K562 (cell line): ENCODE results near the gene TMEM207.

ENCODE experiments used
- CTCF ChIP-seq, 3 experiments: IDR thresholded peaks in 2 of 3; conservative IDR thresholded peaks in 1 of 3; 2 replicates each; pipeline ENCODE4 v1.5.1; 2011 to 2012; ENCODE audit warnings: low read length in 3 of 3, mild to moderate bottlenecking in 3 of 3, control low read depth in 2 of 3, improper control_type of control experiment in 1 of 3, inconsistent platforms in 1 of 3, low read depth in 1 of 3, mixed read lengths in 1 of 3, moderate library complexity in 1 of 3; ENCODE audit not compliant: insufficient read depth in 2 of 3
- FOXM1 ChIP-seq, 2 experiments: fragments of 450-650 bp in 1 of 2; sonication (generic) in 1 of 2; formaldehyde crosslinking in 1 of 2; IDR thresholded peaks; 2 replicates each; pipeline versions ENCODE4 v1.6.1 to v1.9.0; 2017 to 2022; ENCODE audit warnings: low read depth in 2 of 2, mild to moderate bottlenecking in 2 of 2, missing genetic modification reagents in 1 of 2, moderate library complexity in 1 of 2
- KDM1A ChIP-seq, 2 experiments: fragments of 450-650 bp; IDR thresholded peaks; 2 replicates each; pipeline ENCODE4 v1.6.1; 2016; ENCODE audit warnings: mild to moderate bottlenecking in 2 of 2
- KLF6 ChIP-seq: fragments of 250-450 bp; sonication (Bioruptor Pico); IDR thresholded peaks from 2 replicates; pipeline ENCODE4 v1.4.0; 2020; ENCODE audit warnings: mild to moderate bottlenecking, moderate library complexity, borderline replicate concordance
- LARP7 ChIP-seq: fragments of 450-650 bp; IDR thresholded peaks from 2 replicates; pipeline ENCODE4 v1.6.1; 2016
- MAFF ChIP-seq: IDR thresholded peaks from 2 replicates; pipeline ENCODE4 v1.6.1; 2012; ENCODE audit warnings: low read length, improper control_type of control experiment
- NFYB ChIP-seq: IDR thresholded peaks from 2 replicates; pipeline ENCODE4 v1.6.1; 2011; ENCODE audit warnings: mild to moderate bottlenecking, moderate library complexity; ENCODE audit not compliant: insufficient read length; ENCODE audit errors: extremely low read depth
- POLR2AphosphoS5 ChIP-seq: IDR thresholded peaks from 2 replicates; pipeline ENCODE4 v1.6.1; 2011; ENCODE audit warnings: mild to moderate bottlenecking, low read depth, low read length, moderate library complexity; ENCODE audit not compliant: control insufficient read depth, insufficient read depth
- RFX5 ChIP-seq: IDR thresholded peaks from 2 replicates; pipeline ENCODE4 v1.6.1; 2011; ENCODE audit warnings: low read depth, mild to moderate bottlenecking, improper control_type of control experiment, low read length
- SP1 ChIP-seq: sonication (generic); formaldehyde crosslinking; IDR thresholded peaks from 2 replicates; pipeline ENCODE4 v1.8.1; 2022; ENCODE audit warnings: mild to moderate bottlenecking, missing genetic modification reagents
- TGIF2 ChIP-seq: sonication (generic); formaldehyde crosslinking; IDR thresholded peaks from 2 replicates; pipeline ENCODE4 v1.8.1; 2022; ENCODE audit warnings: mild to moderate bottlenecking, missing genetic modification reagents, moderate library complexity
- ZNF197 ChIP-seq: fragments of 200-800 bp; sonication (Bioruptor generic); IDR thresholded peaks from 2 replicates; pipeline ENCODE4 v1.6.1; 2016; ENCODE audit warnings: low read depth, missing genetic modification characterization, missing compliant biosample characterization
- ZNF785 ChIP-seq: fragments of 250-450 bp; sonication (Bioruptor Pico); IDR thresholded peaks from 2 replicates; pipeline ENCODE4 v1.4.0; 2020; ENCODE audit warnings: mild to moderate bottlenecking

GRCh38 chr3:190443257-190443656, 6.4 kb downstream of the TMEM207 start:
- TF ChIP-seq CTCF (IDR thresholded peaks at IDR 0.05 in 2 of 3, conservative IDR thresholded peaks at IDR 0.05 in 1 of 3; ENCODE audit: insufficient read depth in 2 of 3, low read depth in 1 of 3, low read length in 3 of 3) (no peak), MAFF (no peak), KDM1A (IDR thresholded peaks at IDR 0.05) (no peak), RFX5 (no peak), NFYB (no peak), ZNF785 (CRISPR knock-in tag) (no peak), POLR2AphosphoS5 (no peak), FOXM1 (IDR thresholded peaks at IDR 0.05; ENCODE audit: low read depth) (no peak), FOXM1 (CRISPR knock-in tag; IDR thresholded peaks at IDR 0.05; ENCODE audit: low read depth) (no peak), KLF6 (CRISPR knock-in tag) (no peak), ZNF197 (CRISPR knock-in tag) (no peak), SP1 (CRISPR knock-in tag) (no peak), TGIF2 (CRISPR knock-in tag) (no peak), LARP7 (no peak)
